ENCODE measurements around the gene HHAT. TPM values are rescaled to one million over a fixed set of nuclear protein-coding genes. Genes with fewer than 3 reads are reported as not detected.

Gene HHAT
- total and polyA plus RNA-seq, 9 of the 15 experiments (the other 6 are each of a cell fraction or from before 2014, with no cell fraction given), result 0.07 to 0.16 (median 0.13) TPM; not detected in 1

DNA sequence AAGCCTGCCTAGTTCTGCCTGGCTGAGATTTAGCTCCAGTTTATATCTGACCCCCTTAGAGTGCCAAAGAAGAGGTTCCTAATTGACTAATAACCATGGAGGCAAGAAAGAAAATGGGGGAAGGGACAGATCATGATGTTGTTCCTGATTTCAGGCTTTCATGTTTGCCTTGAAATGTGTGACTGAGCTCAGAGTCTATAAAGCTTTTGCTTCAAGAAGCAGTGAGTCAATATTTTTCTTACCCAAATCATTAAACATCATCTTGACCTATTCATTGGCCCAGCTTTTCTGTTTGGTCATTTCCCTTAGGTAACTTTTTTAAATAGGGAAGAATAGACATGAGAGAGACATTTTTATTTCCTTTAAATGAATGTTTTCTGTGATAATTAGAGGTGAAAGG lies 55.9 kb downstream of the HHAT start:
- Histone ChIP-seq H3K79me2 (ENCODE audit: control insufficient read depth, insufficient read depth, low read length) (no peaks in the 10 kb centered on the region), H3K27me3 (ENCODE audit: control insufficient read depth in 2 of 2, insufficient read depth in 2 of 2, low read length in 2 of 2) (peaks cover 4 to 6% of the 10 kb centered on the region in 2 experiments; a peak in 4 of 5 replicates), H3K36me3 (ENCODE audit: control insufficient read depth, insufficient read depth, low read length) (no peaks in the 10 kb centered on the region), H3K4me1 (replicated peaks in 1 of 2; ENCODE audit: control insufficient read depth in 2 of 2, insufficient read depth in 2 of 2, low read length in 2 of 2) (no peaks in the 10 kb centered on the region), H3K4me3 (no peak overlapping the region), H4K20me1 (replicated peaks; ENCODE audit: control insufficient read depth, insufficient read depth, low read length) (no peaks in the 10 kb centered on the region; the same call in 1 of the 2 replicates), H3K9me1 (ENCODE audit: control insufficient read depth, insufficient read depth, low read length) (no peaks in the 10 kb centered on the region), H3K4me2 (ENCODE audit: insufficient read depth, low read length) (no peak overlapping the region), H3K9me3 (replicated peaks; ENCODE audit: control insufficient read depth, insufficient read depth, low read depth, low read length) (no peaks in the 10 kb centered on the region), H2AFZ (ENCODE audit: low read depth, low read length) (no peak overlapping the region), H3K9ac (ENCODE audit: insufficient read depth in 1 of 2, low read depth in 2 of 2, low read length in 2 of 2) (no peak overlapping the region), H3K27ac (ENCODE audit: extremely low read depth, low read depth, low read length) (no peak overlapping the region)
- in situ Hi-C loops (cut with MboI), result no loop called here
- FAIRE-seq (no peak), ATAC-seq (no peak), DNase-seq (ENCODE audit: extremely low read depth in 1 of 4, low spot score in 3 of 4) (no peak)
- intact Hi-C loops (cut with micrococcal nuclease), result no loop called here
- TF ChIP-seq FIP1L1 (IDR thresholded peaks at IDR 0.05; ENCODE audit: low read depth, low read length, poor library complexity, severe bottlenecking) (no peak), C11orf30 (IDR thresholded peaks at IDR 0.05; ENCODE audit: low read depth) (no peak), BRD4 (IDR thresholded peaks at IDR 0.05) (no peak), MBD2 (IDR thresholded peaks at IDR 0.05; ENCODE audit: borderline replicate concordance, low read depth) (no peak), CBX1 (IDR thresholded peaks at IDR 0.05; ENCODE audit: low read depth) (no peak), POLR2G (IDR thresholded peaks at IDR 0.05; ENCODE audit: low read depth, low read length) (no peak), SETDB1 (IDR thresholded peaks at IDR 0.05; ENCODE audit: low read length) (no peak), NFIC (IDR thresholded peaks at IDR 0.05) (no peak), SMAD3 (CRISPR knock-in tag; conservative IDR thresholded peaks at IDR 0.05) (no peak), NBN (IDR thresholded peaks at IDR 0.05; ENCODE audit: low read depth) (no peak), EWSR1 (IDR thresholded peaks at IDR 0.05; ENCODE audit: borderline replicate concordance, low read depth, partially characterized antibody) (no peak), ZNF57 (CRISPR knock-in tag; IDR thresholded peaks at IDR 0.05) (no peak), NFE2L1 (tag; IDR thresholded peaks at IDR 0.05; ENCODE audit: borderline replicate concordance, low read depth) (no peak), RUNX1 (IDR thresholded peaks at IDR 0.05; ENCODE audit: low read depth) (no peak), ZFP36 (IDR thresholded peaks at IDR 0.05; ENCODE audit: low read depth, low read length, partially characterized antibody) (no peak), SIRT6 (IDR thresholded peaks at IDR 0.05; ENCODE audit: low read depth, low read length) (no peak)
- TF ChIP-seq, protein P1, sequence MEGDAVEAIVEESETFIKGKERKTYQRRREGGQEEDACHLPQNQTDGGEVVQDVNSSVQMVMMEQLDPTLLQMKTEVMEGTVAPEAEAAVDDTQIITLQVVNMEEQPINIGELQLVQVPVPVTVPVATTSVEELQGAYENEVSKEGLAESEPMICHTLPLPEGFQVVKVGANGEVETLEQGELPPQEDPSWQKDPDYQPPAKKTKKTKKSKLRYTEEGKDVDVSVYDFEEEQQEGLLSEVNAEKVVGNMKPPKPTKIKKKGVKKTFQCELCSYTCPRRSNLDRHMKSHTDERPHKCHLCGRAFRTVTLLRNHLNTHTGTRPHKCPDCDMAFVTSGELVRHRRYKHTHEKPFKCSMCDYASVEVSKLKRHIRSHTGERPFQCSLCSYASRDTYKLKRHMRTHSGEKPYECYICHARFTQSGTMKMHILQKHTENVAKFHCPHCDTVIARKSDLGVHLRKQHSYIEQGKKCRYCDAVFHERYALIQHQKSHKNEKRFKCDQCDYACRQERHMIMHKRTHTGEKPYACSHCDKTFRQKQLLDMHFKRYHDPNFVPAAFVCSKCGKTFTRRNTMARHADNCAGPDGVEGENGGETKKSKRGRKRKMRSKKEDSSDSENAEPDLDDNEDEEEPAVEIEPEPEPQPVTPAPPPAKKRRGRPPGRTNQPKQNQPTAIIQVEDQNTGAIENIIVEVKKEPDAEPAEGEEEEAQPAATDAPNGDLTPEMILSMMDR (IDR thresholded peaks at IDR 0.05 in 2 of 3, conservative IDR thresholded peaks at IDR 0.05 in 1 of 3; ENCODE audit: insufficient read depth in 2 of 3, low read depth in 1 of 3, low read length in 3 of 3), result no peak
- TF ChIP-seq, protein P2, sequence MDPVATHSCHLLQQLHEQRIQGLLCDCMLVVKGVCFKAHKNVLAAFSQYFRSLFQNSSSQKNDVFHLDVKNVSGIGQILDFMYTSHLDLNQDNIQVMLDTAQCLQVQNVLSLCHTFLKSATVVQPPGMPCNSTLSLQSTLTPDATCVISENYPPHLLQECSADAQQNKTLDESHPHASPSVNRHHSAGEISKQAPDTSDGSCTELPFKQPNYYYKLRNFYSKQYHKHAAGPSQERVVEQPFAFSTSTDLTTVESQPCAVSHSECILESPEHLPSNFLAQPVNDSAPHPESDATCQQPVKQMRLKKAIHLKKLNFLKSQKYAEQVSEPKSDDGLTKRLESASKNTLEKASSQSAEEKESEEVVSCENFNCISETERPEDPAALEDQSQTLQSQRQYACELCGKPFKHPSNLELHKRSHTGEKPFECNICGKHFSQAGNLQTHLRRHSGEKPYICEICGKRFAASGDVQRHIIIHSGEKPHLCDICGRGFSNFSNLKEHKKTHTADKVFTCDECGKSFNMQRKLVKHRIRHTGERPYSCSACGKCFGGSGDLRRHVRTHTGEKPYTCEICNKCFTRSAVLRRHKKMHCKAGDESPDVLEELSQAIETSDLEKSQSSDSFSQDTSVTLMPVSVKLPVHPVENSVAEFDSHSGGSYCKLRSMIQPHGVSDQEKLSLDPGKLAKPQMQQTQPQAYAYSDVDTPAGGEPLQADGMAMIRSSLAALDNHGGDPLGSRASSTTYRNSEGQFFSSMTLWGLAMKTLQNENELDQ (CRISPR knock-in tag; IDR thresholded peaks at IDR 0.05; ENCODE audit: borderline replicate concordance), result no peak
- ChIA-PET CTCF (ENCODE audit: low intra/inter-chr PET ratio) (no interaction called here), POLR2A (interaction anchor here (1.4 to 3.0 kb wide), 2 partner anchors 9 to 11 kb away, joined by 4 to 13 read pairs; no protein-coding TSS in a partner anchor)
- no TSS peak for BruUV-seq (replicated peaks)
